Kidney (tissue), 14 donors: ENCODE results near the gene RIC8B. TPM values are rescaled to one million over a fixed set of nuclear protein-coding genes. Genes with fewer than 3 reads are reported as not detected.
A peak's percentile ranks its signal among the peaks of the same experiment; 100 is the strongest.

Experiments
- DNase-seq, 5 donors: peaks; one replicate each; pipeline ENCODE4 v3.0.0-alpha.2; 2013 to 2020
- FAIRE-seq: peaks from 2 replicates; lab custom pipeline; 2012; peaks lifted over from hg19 to GRCh38; lab: Jason Lieb, UNC
- H3K27ac ChIP-seq, 2 donors: one replicate each; pipeline ENCODE4 v1.7.0; 2013; ENCODE audit warnings: low read depth in 2 of 2, low read length in 2 of 2, inconsistent platforms in 1 of 2
- H3K27me3 ChIP-seq: one replicate; pipeline ENCODE4 v1.7.1; 2013; ENCODE audit warnings: low read length, inconsistent platforms; ENCODE audit not compliant: control insufficient read depth, insufficient read depth
- H3K36me3 ChIP-seq, 3 donors: one replicate each; pipeline versions ENCODE4 v1.7.0 to v1.7.1; 2013; ENCODE audit warnings: low read length in 3 of 3, control low read depth in 1 of 3, inconsistent platforms in 1 of 3; ENCODE audit not compliant: insufficient read depth in 3 of 3, control insufficient read depth in 2 of 3
- H3K4me1 ChIP-seq, 3 donors: one replicate each; pipeline versions ENCODE4 v1.7.0 to v1.7.1; 2013; ENCODE audit warnings: low read length in 3 of 3, inconsistent platforms in 1 of 3, low read depth in 1 of 3; ENCODE audit not compliant: control insufficient read depth in 2 of 3, insufficient read depth in 2 of 3
- H3K4me3 ChIP-seq, 3 donors: one replicate each; pipeline versions ENCODE4 v1.7.0 to v1.8.1; 2013; ENCODE audit warnings: low read length in 3 of 3, control low read depth in 1 of 3, inconsistent platforms in 1 of 3
- H3K9ac ChIP-seq, 3 donors: one replicate each; pipeline versions ENCODE4 v1.7.0 to v1.7.1; 2013; ENCODE audit warnings: low read length in 3 of 3, control low read depth in 1 of 3, inconsistent platforms in 1 of 3
- H3K9me3 ChIP-seq, 3 donors: one replicate each; pipeline versions ENCODE4 v1.7.0 to v1.7.1; 2013; ENCODE audit warnings: low read length in 3 of 3, control low read depth in 1 of 3, inconsistent platforms in 1 of 3; ENCODE audit not compliant: control insufficient read depth in 2 of 3, insufficient read depth in 1 of 3
- CTCF ChIP-seq: IDR thresholded peaks from 3 replicates; pipeline ENCODE4 v1.5.1; 2012; ENCODE audit warnings: mild to moderate bottlenecking, moderate library complexity, borderline replicate concordance; ENCODE audit not compliant: insufficient read depth; ENCODE audit errors: extremely low read depth
- intact Hi-C: fragments of 100-400 bp; cut with DNase I; formaldehyde crosslinking; loops from one replicate; pipeline ENCODE4 v1.11.1; 2022
- polyA plus RNA-seq: library from polyadenylated mRNA; stranded (reverse); fragments of 350-450 nt; fragmentation: Illumina TruSeq; extraction: RNeasy Lipid Tissue Mini Kit (QIAGEN cat#74804); gene quantifications from one replicate; pipeline ENCODE4 v1.2.3, GENCODE V29; 2014; ENCODE audit warnings: low read depth, low replicate concordance; ENCODE audit not compliant: insufficient read depth
- total RNA-seq: library from RNA; stranded (reverse); fragmentation: NEBNext Ultra II Directional; extraction: Animal tissue kit (Norgen Biotek cat#: 25700); gene quantifications from one replicate; pipeline ENCODE4 v1.2.1, GENCODE V29; 2021
- donor health status: control.
- donor health status: control.
- donor health status: control.
- donor health status: control.
- donor health status: control.
- donor health status: DM: yes; HTN: yes; CAD: no.
- donor health status: Normal renal cell carcinoma (clear cell type).

The RIC8B gene
- total and polyA plus RNA-seq, 2 donors from 2014 or later = 7.7 to 18.0 TPM

- H3K27me3 ChIP-seq = no peaks in the 10 kb centered on the region
- peaks cover 3 to 36% (median 21%) of the 10 kb centered on the region in 3 donors for H3K4me1 ChIP-seq
- FAIRE-seq (no peak), DNase-seq (peak in 1 of 5 donors; percentile 23)
- H3K36me3 ChIP-seq = no peaks in the 10 kb centered on the region
- no peak overlapping the region for H3K9ac ChIP-seq
- no peaks in the 10 kb centered on the region for H3K9me3 ChIP-seq
- H3K27ac ChIP-seq = peak overlapping the region; percentile 75 to 79
- H3K4me3 ChIP-seq = peak overlapping the region in 1 of 3 donors; percentile 22
- no peak for TF ChIP-seq CTCF
- intact Hi-C loops = no loop called here
These were observed 6.3 kb upstream of the RIC8B start for GRCh38 chr12:106767954-106768822.

- TF ChIP-seq CTCF = no peak
- peak overlapping the region in 1 of 2 donors; percentile 65 for H3K27ac ChIP-seq
- no peaks in the 10 kb centered on the region for H3K36me3 ChIP-seq
- H3K9me3 ChIP-seq = no peaks in the 10 kb centered on the region
- intact Hi-C loops = no loop called here
- H3K27me3 ChIP-seq = no peaks in the 10 kb centered on the region
- H3K9ac ChIP-seq = no peak overlapping the region
- H3K4me3 ChIP-seq = peak overlapping the region in 1 of 3 donors; percentile 12
- DNase-seq (no peak), FAIRE-seq (no peak)
- peaks cover 3 to 32% (median 21%) of the 10 kb centered on the region in 3 donors for H3K4me1 ChIP-seq
These were observed 5.4 kb upstream of the RIC8B start for GRCh38 chr12:106769078-106769477.

- Histone ChIP-seq H3K36me3 (no peaks in the 10 kb centered on the region), H3K9me3 (no peaks in the 10 kb centered on the region), H3K4me3 (no peak overlapping the region), H3K27ac (peak overlapping the region; percentile 8 to 65), H3K27me3 (no peaks in the 10 kb centered on the region), H3K9ac (no peak overlapping the region), H3K4me1 (peaks cover 3 to 27% (median 19%) of the 10 kb centered on the region in 3 donors)
- no peak for TF ChIP-seq CTCF
- DNase-seq (no peak), FAIRE-seq (no peak)
- intact Hi-C loops = no loop called here
These were observed 4.9 kb upstream of the RIC8B start for GRCh38 chr12:106769546-106769945.
